Astrocyte (in vitro differentiated cells and primary cell): Measurements from ENCODE around the gene APP. TPM values are rescaled to one million over a fixed set of nuclear protein-coding genes. Genes with fewer than 3 reads are reported as not detected.

Experiments
- DNase-seq: peaks from one replicate; pipeline ENCODE4 v3.0.0-alpha.2; 2010; ENCODE audit warnings: low read depth
- FAIRE-seq: peaks from 2 replicates; lab custom pipeline; 2011; peaks lifted over from hg19 to GRCh38; lab: Jason Lieb, UNC
- H2AFZ ChIP-seq: 2 replicates; pipeline ENCODE4 v1.6.0; 2012; ENCODE audit warnings: low read depth, low read length, inconsistent platforms
- H3K27ac ChIP-seq: 2 replicates; pipeline ENCODE4 v1.5.1; 2011; ENCODE audit warnings: low read depth, low read length, inconsistent platforms
- H3K27me3 ChIP-seq: 2 replicates; pipeline ENCODE4 v1.6.0; 2011; ENCODE audit warnings: low read length, inconsistent platforms; ENCODE audit not compliant: insufficient read depth
- H3K36me3 ChIP-seq: 2 replicates; pipeline ENCODE4 v1.5.1; 2011; ENCODE audit warnings: low read length, inconsistent platforms; ENCODE audit not compliant: insufficient read depth
- H3K4me1 ChIP-seq: 2 replicates; pipeline ENCODE4 v1.5.1; 2011; ENCODE audit warnings: low read length, inconsistent platforms; ENCODE audit not compliant: insufficient read depth
- H3K4me2 ChIP-seq: 2 replicates; pipeline ENCODE4 v1.6.0; 2012; ENCODE audit warnings: low read length, inconsistent platforms
- H3K4me3 ChIP-seq: 2 replicates; pipeline ENCODE4 v1.5.1; 2011; ENCODE audit warnings: low read depth, mild to moderate bottlenecking, low read length, inconsistent platforms; ENCODE audit not compliant: insufficient read depth
- H3K79me2 ChIP-seq: 2 replicates; pipeline ENCODE4 v1.6.0; 2012; ENCODE audit warnings: mild to moderate bottlenecking, low read length, inconsistent platforms; ENCODE audit not compliant: insufficient read depth
- H3K9ac ChIP-seq: 2 replicates; pipeline ENCODE4 v1.6.0; 2012; ENCODE audit warnings: mild to moderate bottlenecking, low read length, inconsistent platforms
- H3K9me3 ChIP-seq: 2 replicates; pipeline ENCODE4 v1.5.1; 2012; ENCODE audit warnings: low read depth, mild to moderate bottlenecking, low read length, inconsistent platforms; ENCODE audit not compliant: insufficient read depth
- H4K20me1 ChIP-seq: 2 replicates; pipeline ENCODE4 v1.6.0; 2012; ENCODE audit warnings: low read length, inconsistent platforms; ENCODE audit not compliant: insufficient read depth
- H3K27ac Mint-ChIP-seq: one replicate; pipeline ENCODE4 v1.8.0; 2021; ENCODE audit warnings: mild to moderate bottlenecking, mixed read lengths; ENCODE audit not compliant: unreplicated experiment
- H3K27me3 Mint-ChIP-seq: one replicate; pipeline ENCODE4 v1.8.0; 2021; ENCODE audit warnings: low read depth, mixed read lengths; ENCODE audit not compliant: unreplicated experiment
- H3K36me3 Mint-ChIP-seq: one replicate; pipeline ENCODE4 v1.8.0; 2021; ENCODE audit warnings: low read depth, mixed read lengths; ENCODE audit not compliant: unreplicated experiment
- H3K4me1 Mint-ChIP-seq: one replicate; pipeline ENCODE4 v1.8.0; 2021; ENCODE audit warnings: low read depth, mixed read lengths; ENCODE audit not compliant: unreplicated experiment
- H3K4me3 Mint-ChIP-seq: one replicate; pipeline ENCODE4 v1.8.0; 2021; ENCODE audit warnings: mild to moderate bottlenecking, moderate library complexity, mixed read lengths; ENCODE audit not compliant: unreplicated experiment
- H3K9me3 Mint-ChIP-seq: one replicate; pipeline ENCODE4 v1.8.0; 2021; ENCODE audit warnings: mild to moderate bottlenecking, mixed read lengths; ENCODE audit not compliant: unreplicated experiment
- EZH2 ChIP-seq: IDR thresholded peaks from 2 replicates; pipeline ENCODE4 v1.6.1; 2012; ENCODE audit warnings: mild to moderate bottlenecking, low read length, inconsistent platforms; ENCODE audit not compliant: insufficient read depth
- total RNA-seq: library from RNA; stranded (reverse); gene quantifications from 2 replicates; pipeline ENCODE4 v1.2.1, GENCODE V29; 2021
- TF ChIP-seq, protein P1 (sequence below): IDR thresholded peaks from 2 replicates; pipeline ENCODE4 v1.5.1; 2011; ENCODE audit warnings: low read depth, mild to moderate bottlenecking, inconsistent platforms, low read length, moderate library complexity; ENCODE audit not compliant: insufficient read depth

APP gene
- total RNA-seq, 1 donor from 2014 or later = 823 TPM

DNA sequence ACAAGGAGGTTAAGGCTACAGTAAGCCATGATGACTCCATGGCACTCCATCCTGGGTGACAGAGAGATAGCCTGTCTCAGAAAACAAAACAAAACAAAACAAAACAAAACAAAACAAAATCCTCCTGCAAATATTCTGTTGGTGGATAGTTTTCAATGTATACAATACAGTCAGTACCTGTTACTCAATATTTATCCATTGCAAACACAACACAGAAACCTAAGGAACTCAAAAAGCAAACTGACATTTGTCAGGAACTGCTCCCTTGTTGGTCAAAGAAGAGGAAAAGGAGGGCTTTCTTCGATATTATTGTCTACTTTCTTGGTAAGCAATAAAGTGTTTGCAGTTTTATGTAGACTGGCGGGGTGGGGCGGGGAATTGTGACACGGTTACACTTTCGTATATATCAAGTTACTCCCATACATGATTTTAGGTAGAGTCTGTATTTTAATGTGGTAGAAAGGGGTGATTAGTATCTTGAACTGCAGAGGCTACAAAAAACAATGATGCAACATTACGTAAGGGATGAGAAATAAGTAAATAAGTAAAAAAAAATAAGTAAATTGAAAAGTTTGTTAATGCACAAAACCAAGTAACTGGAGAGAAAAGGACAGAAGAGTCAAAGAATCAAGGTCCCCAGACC, 31.8 kb downstream of the APP start:
- Histone ChIP-seq H3K4me1 (peaks cover 15% of the 10 kb centered on the region), H3K9ac (no peak overlapping the region), H3K9me3 (no peaks in the 10 kb centered on the region), H3K36me3 (no peaks in the 10 kb centered on the region), H3K4me3 (no peak overlapping the region), H2AFZ (no peak overlapping the region), H4K20me1 (peaks cover 62% of the 10 kb centered on the region), H3K27me3 (no peaks in the 10 kb centered on the region), H3K4me2 (no peak overlapping the region), H3K27ac (no peak overlapping the region), H3K79me2 (peaks cover 89% of the 10 kb centered on the region)
- H3K4me1 Mint-ChIP-seq = peaks cover 29% of the 10 kb centered on the region
- H3K4me3 Mint-ChIP-seq = no peak overlapping the region
- FAIRE-seq (no peak), DNase-seq (no peak)
- H3K36me3 Mint-ChIP-seq = peaks cover 15% of the 10 kb centered on the region
- TF ChIP-seq, protein P1, sequence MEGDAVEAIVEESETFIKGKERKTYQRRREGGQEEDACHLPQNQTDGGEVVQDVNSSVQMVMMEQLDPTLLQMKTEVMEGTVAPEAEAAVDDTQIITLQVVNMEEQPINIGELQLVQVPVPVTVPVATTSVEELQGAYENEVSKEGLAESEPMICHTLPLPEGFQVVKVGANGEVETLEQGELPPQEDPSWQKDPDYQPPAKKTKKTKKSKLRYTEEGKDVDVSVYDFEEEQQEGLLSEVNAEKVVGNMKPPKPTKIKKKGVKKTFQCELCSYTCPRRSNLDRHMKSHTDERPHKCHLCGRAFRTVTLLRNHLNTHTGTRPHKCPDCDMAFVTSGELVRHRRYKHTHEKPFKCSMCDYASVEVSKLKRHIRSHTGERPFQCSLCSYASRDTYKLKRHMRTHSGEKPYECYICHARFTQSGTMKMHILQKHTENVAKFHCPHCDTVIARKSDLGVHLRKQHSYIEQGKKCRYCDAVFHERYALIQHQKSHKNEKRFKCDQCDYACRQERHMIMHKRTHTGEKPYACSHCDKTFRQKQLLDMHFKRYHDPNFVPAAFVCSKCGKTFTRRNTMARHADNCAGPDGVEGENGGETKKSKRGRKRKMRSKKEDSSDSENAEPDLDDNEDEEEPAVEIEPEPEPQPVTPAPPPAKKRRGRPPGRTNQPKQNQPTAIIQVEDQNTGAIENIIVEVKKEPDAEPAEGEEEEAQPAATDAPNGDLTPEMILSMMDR = no peak
- no peak for TF ChIP-seq EZH2
- no peaks in the 10 kb centered on the region for H3K9me3 Mint-ChIP-seq
- peak overlapping the region; percentile 49 for H3K27ac Mint-ChIP-seq
- H3K27me3 Mint-ChIP-seq = no peaks in the 10 kb centered on the region

DNA sequence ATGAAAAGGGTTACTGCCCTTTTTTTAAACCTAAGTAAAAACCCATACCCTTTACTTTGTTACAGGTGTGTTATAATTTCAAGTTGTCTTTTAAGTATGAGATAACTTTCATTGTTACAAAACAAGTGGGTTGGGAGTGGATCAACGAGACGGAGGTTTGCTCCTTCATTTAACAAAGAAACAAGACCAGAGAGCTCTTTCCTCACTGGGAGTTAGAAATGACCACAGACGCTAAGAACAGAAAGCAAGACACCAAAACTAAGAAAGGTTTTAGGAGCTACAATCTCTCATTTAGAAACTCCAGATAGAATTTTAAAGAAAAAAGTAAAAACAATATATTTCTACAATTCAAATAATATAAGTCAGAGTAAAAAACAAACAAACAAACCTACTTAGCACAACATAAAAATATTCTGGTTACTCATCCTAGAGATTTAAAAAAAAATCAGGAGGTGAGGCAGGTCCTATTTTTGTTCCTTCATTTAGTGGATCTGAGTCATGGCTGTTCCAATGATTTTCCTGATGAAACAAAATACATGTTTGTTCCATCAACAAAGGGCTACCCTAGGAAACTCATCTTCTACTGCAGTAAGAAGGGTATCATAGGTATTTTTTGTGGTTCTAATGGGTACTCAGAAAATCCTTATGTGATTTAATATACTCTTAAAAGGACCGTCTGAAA, 33.0 kb downstream of the APP start:
- Histone ChIP-seq H3K4me3 (no peak overlapping the region), H3K9ac (no peak overlapping the region), H3K36me3 (no peaks in the 10 kb centered on the region), H3K27ac (no peak overlapping the region), H3K79me2 (peaks cover 93% of the 10 kb centered on the region), H4K20me1 (peaks cover 73% of the 10 kb centered on the region), H3K4me2 (no peak overlapping the region), H3K4me1 (peaks cover 15% of the 10 kb centered on the region), H3K9me3 (no peaks in the 10 kb centered on the region), H2AFZ (no peak overlapping the region), H3K27me3 (no peaks in the 10 kb centered on the region)
- no peaks in the 10 kb centered on the region for H3K27me3 Mint-ChIP-seq
- peaks cover 29% of the 10 kb centered on the region for H3K4me1 Mint-ChIP-seq
- DNase-seq (no peak), FAIRE-seq (no peak)
- H3K36me3 Mint-ChIP-seq = peaks cover 15% of the 10 kb centered on the region
- no peaks in the 10 kb centered on the region for H3K9me3 Mint-ChIP-seq
- no peak overlapping the region for H3K27ac Mint-ChIP-seq
- H3K4me3 Mint-ChIP-seq = no peak overlapping the region
- TF ChIP-seq, protein P1 = no peak
- TF ChIP-seq EZH2 = no peak

- Histone ChIP-seq H3K4me2 (no peak overlapping the region), H3K79me2 (peaks cover 95% of the 10 kb centered on the region), H3K27me3 (no peaks in the 10 kb centered on the region), H4K20me1 (peaks cover 64% of the 10 kb centered on the region), H3K9me3 (no peaks in the 10 kb centered on the region), H3K9ac (no peak overlapping the region), H2AFZ (no peak overlapping the region), H3K4me1 (peaks cover 15% of the 10 kb centered on the region), H3K27ac (no peak overlapping the region), H3K36me3 (no peaks in the 10 kb centered on the region), H3K4me3 (no peak overlapping the region)
- no peak overlapping the region for H3K4me3 Mint-ChIP-seq
- FAIRE-seq = no peak
- no peak overlapping the region for H3K27ac Mint-ChIP-seq
- no peaks in the 10 kb centered on the region for H3K27me3 Mint-ChIP-seq
- peaks cover 13% of the 10 kb centered on the region for H3K36me3 Mint-ChIP-seq
- H3K4me1 Mint-ChIP-seq = peaks cover 29% of the 10 kb centered on the region
- H3K9me3 Mint-ChIP-seq = no peaks in the 10 kb centered on the region
- TF ChIP-seq, protein P1 = no peak
- no peak for TF ChIP-seq EZH2
- DNase-seq = peak; percentile 42
Observed at GRCh38 chr21:26136671-26137070, 33.9 kb downstream of the APP start.
